Left lung (tissue), 10 donors: Measurements from ENCODE around the gene ANKRD33. TPM values are rescaled to one million over a fixed set of nuclear protein-coding genes. Genes with fewer than 3 reads are reported as not detected.
A peak's percentile ranks its signal among the peaks of the same experiment; 100 is the strongest.

Experiments used
- ATAC-seq: fragments of 200-7000 bp; cut with Tn5 transposase; one replicate; pipeline ENCODE4 v1.9.1; 2020; ENCODE audit warnings: moderate library complexity
- DNase-seq, 4 donors: peaks; one replicate each; pipeline ENCODE4 v3.0.0-alpha.2; 2013 to 2020
- H3K27ac ChIP-seq, 2 donors: fragments of 200-600 bp; sonication (generic) in 1 of 2; one replicate each; pipeline versions ENCODE4 v1.5.0 to v1.8.0; 2020 to 2021
- H3K27me3 ChIP-seq, 2 donors: fragments of 200-600 bp; sonication (generic) in 1 of 2; one replicate each; pipeline versions ENCODE4 v1.5.0 to v1.8.0; 2020 to 2021
- H3K36me3 ChIP-seq, 2 donors: fragments of 200-600 bp; sonication (generic) in 1 of 2; one replicate each; pipeline versions ENCODE4 v1.5.0 to v1.8.0; 2020 to 2021
- H3K4me1 ChIP-seq, 2 donors: fragments of 200-600 bp; one replicate each; pipeline ENCODE4 v1.8.0; 2021
- H3K4me3 ChIP-seq, 2 donors: fragments of 200-600 bp; sonication (generic) in 1 of 2; one replicate each; pipeline versions ENCODE4 v1.5.0 to v1.8.0; 2020 to 2021; ENCODE audit warnings: mild to moderate bottlenecking in 1 of 2
- H3K9me3 ChIP-seq, 2 donors: fragments of 200-600 bp; sonication (generic) in 1 of 2; one replicate each; pipeline versions ENCODE4 v1.5.0 to v1.8.0; 2020 to 2021
- intact Hi-C, 2 donors: fragments of 100-400 bp; cut with DNase I; formaldehyde crosslinking; loops; one replicate each; pipeline versions ENCODE4 v1.11.2 to v1.14.2; 2022
- polyA plus RNA-seq, 6 donors: library from polyadenylated mRNA; unstranded; fragments of 120-200 nt; gene quantifications; one replicate each; pipeline ENCODE4 v1.2.1, GENCODE V29; 2013; ENCODE audit not compliant: insufficient read length in 6 of 6
- total RNA-seq, 2 donors: library from RNA; stranded (reverse); fragmentation: NEBNext Ultra II Directional; extraction: Animal tissue kit (Norgen Biotek cat#: 25700); gene quantifications; one replicate each; pipeline ENCODE4 v1.2.1, GENCODE V29; 2021
- TF ChIP-seq, protein P1 (sequence below), 2 donors: fragments of 200-600 bp; sonication (generic) in 1 of 2; IDR thresholded peaks; one replicate each; pipeline versions ENCODE4 v1.5.0 to v1.8.0; 2021; ENCODE audit warnings: antibody characterized with exemption in 2 of 2
- donor health status: DM: no; HTN: yes; CAD: no.
- donor health status: DM: no; HTN: no; CAD: no.

ANKRD33 gene
- total and polyA plus RNA-seq, 8 donors = 0.08 to 0.13 (median 0.08) TPM; not detected in 5

DNA sequence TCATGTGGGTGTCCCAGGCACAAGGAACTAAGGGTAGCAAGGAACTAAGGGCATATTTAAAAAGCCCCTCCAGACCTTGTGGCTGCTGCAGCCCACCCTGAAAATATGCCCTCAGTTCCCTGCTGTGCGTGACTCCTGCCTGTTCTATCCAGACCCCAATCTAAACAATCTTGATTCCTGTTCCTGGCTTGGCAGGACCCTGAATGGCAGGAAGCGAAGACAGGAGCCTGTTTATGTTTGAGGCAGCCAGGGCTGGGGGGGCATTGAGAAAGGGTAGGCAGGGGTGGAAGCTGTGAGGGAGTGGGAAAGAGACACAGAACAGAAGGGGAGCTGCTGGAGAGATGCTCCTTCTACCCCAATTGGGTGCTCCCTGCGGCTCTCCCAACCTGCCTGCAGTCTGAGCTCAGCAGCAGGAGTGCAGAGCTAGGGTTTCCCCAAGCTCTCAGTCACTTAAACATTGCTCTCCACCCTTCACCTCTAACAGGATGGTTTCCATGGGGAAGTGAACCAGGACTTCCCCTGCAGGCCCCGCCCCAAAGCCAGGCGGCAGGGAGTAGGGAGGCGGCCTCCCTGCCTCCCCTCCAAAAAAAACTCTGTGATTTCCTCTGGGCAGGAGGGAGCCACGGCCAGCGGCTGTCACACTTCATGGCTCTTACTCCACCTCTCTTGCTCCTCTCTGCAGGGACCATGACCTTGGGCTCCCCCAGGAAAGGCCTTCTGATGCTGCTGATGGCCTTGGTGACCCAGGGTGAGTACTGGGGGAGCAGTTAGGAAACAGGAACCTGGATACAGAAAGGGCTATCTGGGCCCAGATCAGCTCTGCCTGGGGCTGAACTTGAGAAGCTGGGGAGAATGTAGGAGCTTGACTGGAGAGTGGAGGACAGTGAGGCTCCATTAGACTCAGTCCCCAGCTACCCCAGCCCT is 24.1 kb downstream of the ANKRD33 start:
- peak; percentile 77 for ATAC-seq
- peak in 1 of 4 donors; percentile 87 for DNase-seq
- intact Hi-C loops = no loop called here
- peak overlapping the region; percentile 59 to 87 for H3K27ac ChIP-seq
- peak overlapping the region in 1 of 2 donors; percentile 38 for H3K4me3 ChIP-seq
- H3K4me1 ChIP-seq = peaks cover 16 to 65% of the 10 kb centered on the region in 2 donors
- no peaks in the 10 kb centered on the region for H3K9me3 ChIP-seq
- TF ChIP-seq, protein P1, sequence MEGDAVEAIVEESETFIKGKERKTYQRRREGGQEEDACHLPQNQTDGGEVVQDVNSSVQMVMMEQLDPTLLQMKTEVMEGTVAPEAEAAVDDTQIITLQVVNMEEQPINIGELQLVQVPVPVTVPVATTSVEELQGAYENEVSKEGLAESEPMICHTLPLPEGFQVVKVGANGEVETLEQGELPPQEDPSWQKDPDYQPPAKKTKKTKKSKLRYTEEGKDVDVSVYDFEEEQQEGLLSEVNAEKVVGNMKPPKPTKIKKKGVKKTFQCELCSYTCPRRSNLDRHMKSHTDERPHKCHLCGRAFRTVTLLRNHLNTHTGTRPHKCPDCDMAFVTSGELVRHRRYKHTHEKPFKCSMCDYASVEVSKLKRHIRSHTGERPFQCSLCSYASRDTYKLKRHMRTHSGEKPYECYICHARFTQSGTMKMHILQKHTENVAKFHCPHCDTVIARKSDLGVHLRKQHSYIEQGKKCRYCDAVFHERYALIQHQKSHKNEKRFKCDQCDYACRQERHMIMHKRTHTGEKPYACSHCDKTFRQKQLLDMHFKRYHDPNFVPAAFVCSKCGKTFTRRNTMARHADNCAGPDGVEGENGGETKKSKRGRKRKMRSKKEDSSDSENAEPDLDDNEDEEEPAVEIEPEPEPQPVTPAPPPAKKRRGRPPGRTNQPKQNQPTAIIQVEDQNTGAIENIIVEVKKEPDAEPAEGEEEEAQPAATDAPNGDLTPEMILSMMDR (IDR thresholded peaks at IDR 0.05) = no peak
- H3K27me3 ChIP-seq = peaks cover 9 to 22% of the 10 kb centered on the region in 2 donors
- peaks cover 0 to 20% of the 10 kb centered on the region in 2 donors for H3K36me3 ChIP-seq

GRCh38 chr12:51913071-51914033 is 25.4 kb downstream of the ANKRD33 start:
- TF ChIP-seq, protein P1 (IDR thresholded peaks at IDR 0.05) = no peak

GRCh38 chr12:51914034-51914923 is 26.4 kb downstream of the ANKRD33 start:
- intact Hi-C loops = no loop called here
- Histone ChIP-seq H3K27ac (peak overlapping the region in 1 of 2 donors; percentile 87), H3K27me3 (no peaks in the 10 kb centered on the region), H3K4me3 (peak overlapping the region in 1 of 2 donors; percentile 38), H3K9me3 (no peaks in the 10 kb centered on the region), H3K36me3 (peaks cover 0 to 25% of the 10 kb centered on the region in 2 donors), H3K4me1 (peaks cover 16 to 65% of the 10 kb centered on the region in 2 donors)
- TF ChIP-seq, protein P1 (IDR thresholded peaks at IDR 0.05) = no peak
- no peak for ATAC-seq
- no peak for DNase-seq

More at GRCh38 chr12:51913071-51914033, 25.4 kb downstream of the ANKRD33 start:
- DNase-seq = no peak
- Histone ChIP-seq H3K4me3 (peak overlapping the region in 1 of 2 donors; percentile 38), H3K36me3 (peaks cover 0 to 20% of the 10 kb centered on the region in 2 donors), H3K4me1 (peaks cover 16 to 65% of the 10 kb centered on the region in 2 donors), H3K9me3 (no peaks in the 10 kb centered on the region), H3K27me3 (peaks cover 0 to 9% of the 10 kb centered on the region in 2 donors), H3K27ac (peak overlapping the region; percentile 59 to 87)
- no peak for ATAC-seq
- intact Hi-C loops = no loop called here

GRCh38 chr12:51915003-51915625 is 27.2 kb downstream of the ANKRD33 start:
- H3K4me3 ChIP-seq = no peak overlapping the region
- intact Hi-C loops = no loop called here
- no peaks in the 10 kb centered on the region for H3K9me3 ChIP-seq
- TF ChIP-seq, protein P1 (IDR thresholded peaks at IDR 0.05) = no peak
- no peaks in the 10 kb centered on the region for H3K27me3 ChIP-seq
- H3K4me1 ChIP-seq = peaks cover 16 to 61% of the 10 kb centered on the region in 2 donors
- ATAC-seq = no peak
- peaks cover 0 to 33% of the 10 kb centered on the region in 2 donors for H3K36me3 ChIP-seq
- DNase-seq = no peak
- H3K27ac ChIP-seq = no peak overlapping the region
